Left forelimb (tissue), 1 donor: ENCODE results near the gene SNX9.

Experiments used
- DNase-seq: peaks from one replicate; pipeline ENCODE4 v3.0.0-alpha.2; 2018; ENCODE audit warnings: low spot score

Gene SNX9

DNA sequence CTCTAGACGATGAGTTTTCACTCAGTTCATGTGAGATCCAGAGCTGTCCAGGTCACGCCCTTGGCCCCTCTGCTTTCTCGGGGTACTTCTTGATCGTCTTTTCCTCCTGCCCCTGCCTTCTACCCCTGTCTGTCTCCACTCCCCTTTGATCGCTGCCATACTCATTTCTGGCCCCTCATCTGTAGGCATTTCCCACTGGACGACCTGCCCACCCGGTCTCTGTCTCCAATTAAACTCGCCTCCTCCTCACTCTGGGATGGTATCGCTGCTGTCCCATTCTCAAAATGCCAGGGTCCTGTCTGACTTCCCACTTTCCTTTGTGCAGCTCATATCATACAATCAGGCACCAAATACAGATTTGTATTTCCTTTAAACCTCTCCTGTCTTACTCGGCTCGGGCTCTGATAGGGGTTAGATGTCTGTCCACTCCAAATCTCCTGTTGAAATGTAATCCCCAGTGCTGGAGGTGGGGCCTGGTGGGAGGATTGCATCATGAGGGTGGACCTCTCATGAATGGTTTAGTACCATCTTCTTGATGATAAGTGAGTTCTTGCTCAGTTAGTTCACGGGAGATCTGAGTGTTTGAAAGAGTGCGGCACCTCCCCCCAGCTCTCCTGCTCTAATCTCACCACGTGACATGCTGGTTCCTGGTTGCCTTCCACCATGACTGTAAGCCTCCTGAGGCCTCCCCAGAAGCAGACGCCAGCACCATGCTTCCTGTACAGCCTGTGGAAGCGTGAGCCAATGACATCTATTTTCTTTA is 155.2 kb downstream of the SNX9 start:
- DNase-seq = no peak

DNA sequence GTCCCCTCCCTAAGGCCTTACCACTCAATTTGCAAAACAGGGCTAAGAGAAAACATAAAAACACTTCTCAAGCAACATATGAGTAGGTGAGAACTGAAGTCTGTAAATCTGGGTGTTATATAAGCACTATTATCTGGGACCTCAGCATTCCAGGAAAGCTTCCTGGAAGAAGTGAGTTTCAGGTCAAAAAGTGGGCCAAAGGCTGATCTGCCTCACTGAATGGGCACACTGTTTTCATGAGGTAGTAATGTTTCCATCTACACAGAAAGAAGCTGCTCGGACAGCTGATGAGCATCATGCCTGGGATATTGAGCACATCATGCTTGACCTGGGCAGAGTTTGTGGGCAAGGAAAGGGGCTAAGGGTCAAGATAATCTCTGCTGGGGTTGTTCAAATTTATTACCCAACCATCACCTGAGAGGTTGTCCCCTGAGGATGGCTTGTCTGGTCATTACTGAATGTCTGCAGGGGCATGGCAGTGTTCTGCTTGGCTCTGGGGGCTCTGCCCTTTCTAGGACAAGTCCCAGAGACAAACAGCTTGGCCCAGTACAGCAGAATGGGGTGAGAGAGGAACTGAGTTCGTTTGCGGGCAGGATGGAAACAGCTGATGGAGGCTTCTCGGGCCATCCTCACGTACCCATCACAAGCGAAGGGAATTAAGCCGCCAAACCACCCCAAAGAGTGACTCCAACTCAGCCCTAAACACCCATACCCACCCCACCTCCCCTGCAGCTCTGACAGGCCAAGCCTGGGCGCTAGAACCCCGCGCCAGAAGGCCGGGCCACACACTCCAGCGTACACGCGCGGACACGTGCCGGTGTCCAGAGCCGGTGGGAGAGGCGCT is 157.5 kb downstream of the SNX9 start:
- DNase-seq = no peak

DNA sequence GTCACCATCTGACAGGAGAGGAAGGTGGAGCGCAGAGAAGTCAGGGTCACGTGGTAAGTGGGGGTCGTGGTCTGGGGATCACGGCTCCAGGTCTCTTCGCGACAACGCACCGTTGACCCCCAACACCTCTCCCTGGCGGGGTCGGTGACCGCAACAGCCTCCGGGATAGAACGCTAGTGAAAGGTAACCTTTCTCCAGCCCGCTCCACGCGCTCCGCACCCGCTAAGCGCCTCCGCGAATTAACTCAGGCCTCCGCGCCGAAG is 158.0 kb downstream of the SNX9 start:
- no peak for DNase-seq

DNA sequence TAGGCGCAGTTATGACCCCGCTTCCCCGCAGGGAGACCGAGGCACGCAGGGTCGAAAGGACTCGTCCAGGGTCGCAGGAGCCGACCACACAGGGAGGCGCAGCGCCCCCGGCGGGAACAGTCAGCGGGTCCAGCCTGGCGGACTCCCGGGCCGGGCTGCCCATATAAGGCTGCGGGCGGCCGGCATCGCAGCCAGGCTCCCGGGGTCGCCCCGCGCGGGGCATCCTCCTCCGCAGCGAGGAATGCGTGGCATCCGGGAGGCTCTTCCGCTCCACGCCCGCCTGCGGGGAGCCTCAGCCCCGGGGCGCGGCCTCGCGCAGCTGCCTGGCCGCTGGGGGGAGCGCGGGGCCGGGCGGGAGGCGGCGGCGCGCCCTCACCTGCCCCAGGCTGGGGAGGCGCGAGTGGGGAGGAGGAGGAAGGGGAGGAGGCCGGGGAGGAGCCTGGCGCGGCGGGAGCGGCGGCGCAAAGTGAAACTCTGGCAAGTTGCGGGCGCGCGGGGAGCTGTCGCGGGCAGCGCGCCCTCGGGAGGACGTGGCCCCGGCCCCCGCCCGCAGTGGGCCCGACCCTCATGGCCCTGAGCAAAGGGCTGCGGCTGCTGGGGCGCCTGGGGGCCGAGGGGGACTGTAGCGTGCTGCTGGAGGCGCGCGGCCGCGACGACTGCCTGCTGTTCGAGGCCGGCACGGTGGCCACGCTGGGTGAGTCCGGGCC is 158.5 kb downstream of the SNX9 start, which contains the start of gene SYNJ2:
Gene SYNJ2, plus strand, starts transcription at position 469 of the 707 bp plus-strand sequence. Its CDS starts 99 bp downstream, at position 568.
- no peak for DNase-seq

DNA sequence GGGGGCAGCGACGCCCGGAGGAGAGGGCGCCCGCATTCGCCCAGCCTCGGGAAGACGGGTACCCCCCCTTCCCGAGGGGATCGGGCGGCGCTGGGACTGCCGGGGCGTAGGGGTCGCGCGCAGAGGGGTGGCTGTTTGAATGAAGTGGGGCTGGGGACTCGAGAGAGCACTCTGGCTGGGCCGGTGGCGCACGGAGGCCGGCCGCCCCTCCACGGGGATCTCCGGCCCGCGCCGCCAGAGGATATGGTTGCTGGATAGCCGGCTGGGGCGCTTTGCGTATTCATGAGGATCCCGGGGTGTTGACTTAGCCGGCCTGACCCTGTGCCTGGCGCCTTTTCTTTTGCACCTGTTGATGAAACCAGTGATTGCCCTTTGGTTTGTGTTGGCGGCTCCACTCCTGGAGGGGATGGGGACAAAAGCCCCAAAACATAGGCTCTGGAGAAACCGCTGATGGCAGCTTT is 159.1 kb downstream of the SNX9 start:
- DNase-seq = no peak

DNA sequence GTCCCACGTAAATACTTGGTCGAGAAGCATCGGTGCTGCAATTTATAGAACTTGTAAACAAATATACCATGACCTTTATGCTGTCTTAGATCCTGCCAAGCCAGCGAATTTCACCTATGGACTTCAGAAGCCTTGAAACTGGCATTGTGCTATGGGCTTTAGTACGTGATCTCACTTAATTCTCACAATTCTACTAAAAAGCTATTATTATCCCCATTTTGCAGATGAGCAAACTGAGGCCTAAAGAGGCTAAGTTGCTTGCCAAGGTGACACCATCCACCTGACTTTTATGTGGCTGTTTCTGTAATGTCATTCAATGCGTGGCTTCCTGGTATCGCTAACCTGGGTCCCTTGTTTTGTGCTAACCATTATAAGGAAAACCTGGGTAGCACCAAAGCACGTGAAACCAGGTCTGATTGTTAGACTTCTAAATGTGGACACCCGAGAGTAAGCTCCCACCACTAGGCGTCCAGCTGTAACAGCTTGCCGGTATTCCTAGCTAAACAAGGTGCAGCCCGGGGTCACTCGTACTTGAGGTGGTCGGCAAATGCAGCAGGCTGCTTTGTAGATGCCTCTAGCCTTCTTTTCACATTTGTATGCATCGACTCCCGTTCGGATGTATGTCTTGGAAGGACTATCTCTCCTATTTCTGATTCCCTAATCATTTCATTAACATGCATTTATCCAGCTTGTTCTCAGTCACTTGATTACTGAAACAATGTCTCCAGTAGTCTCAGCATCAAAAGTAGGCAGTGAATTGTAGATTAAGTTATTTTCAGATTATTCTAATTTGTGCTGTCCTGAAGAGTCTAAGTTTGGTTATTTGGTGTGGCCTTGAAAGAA is 159.7 kb downstream of the SNX9 start:
- DNase-seq = no peak

DNA sequence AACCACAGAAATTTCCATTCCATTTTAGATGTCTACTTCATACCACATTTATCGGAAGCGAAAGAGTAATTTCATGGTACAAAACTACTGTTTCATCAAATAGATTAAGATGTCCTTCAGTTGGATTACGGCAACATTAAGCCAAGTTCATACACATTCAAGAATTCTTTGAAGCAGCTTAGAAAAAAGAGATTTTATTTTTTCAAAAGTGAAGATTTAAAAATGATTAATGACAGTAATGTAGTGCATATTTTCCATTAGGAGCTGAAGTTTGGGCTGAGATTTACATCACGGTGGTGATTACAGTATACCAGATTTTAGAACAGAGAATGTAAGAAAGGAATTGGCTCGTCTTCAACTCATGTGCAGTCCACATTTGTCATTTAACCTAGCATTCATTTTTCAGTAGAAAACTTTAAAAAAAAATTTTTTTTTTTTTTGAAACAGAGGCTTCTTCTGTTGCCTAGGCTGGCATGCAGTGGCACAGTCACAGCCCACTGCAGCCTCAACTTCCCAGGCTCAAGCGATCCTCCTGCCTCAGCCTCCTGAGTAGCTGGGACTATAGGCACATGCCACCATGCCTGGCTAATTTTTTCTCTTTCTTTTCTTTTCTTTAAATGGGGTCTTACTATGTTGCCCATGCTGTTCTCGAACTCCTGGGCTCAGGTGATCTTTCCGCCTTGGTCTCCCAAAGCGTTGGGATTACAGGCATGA is 160.5 kb downstream of the SNX9 start:
- DNase-seq = no peak

DNA sequence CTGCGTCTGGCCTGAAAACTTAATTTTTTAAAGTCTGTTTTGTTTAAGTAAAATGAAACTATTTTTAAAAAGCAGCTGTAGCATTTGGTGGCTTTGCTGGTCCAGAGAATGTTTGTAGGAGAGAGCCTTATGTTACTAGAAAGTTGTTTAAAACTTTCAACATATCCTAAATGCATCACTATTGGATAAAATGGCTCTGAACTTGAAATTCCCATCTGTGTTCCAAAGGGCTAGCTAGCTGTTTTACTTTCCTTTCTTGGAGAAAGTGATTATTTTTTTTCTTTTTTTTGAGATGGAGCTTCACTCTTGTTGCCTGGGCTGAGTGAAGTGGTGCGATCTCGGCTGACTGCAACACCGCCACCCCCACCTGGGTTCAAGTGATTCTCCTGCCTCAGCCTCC is 161.1 kb downstream of the SNX9 start:
- DNase-seq = no peak

DNA sequence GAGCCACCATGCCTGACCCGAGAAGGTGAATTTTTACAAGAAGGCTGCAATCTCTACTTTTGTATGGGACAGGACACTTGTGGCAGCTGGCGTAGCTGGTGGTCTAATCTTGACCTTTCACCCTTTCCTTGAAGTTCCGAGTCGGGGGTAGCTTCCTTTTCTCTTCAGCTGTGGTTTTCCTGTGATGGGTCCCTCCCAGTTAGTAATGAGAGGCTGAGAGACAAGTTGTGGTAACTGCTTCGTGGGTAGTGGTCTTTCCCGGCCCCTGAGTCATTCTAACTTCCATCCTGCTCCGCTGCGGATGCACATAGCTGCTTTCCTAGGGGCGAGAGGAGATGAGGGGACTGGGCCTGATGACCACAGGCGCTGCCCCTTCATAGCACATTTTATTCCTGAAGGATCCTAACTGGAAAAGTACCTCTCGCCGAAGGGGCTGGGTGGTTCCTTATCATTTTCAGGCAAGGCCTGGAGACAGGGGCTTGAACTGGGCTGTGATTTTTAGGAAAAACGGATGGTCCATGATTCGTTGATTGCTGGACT is 161.7 kb downstream of the SNX9 start:
- DNase-seq = no peak

DNA sequence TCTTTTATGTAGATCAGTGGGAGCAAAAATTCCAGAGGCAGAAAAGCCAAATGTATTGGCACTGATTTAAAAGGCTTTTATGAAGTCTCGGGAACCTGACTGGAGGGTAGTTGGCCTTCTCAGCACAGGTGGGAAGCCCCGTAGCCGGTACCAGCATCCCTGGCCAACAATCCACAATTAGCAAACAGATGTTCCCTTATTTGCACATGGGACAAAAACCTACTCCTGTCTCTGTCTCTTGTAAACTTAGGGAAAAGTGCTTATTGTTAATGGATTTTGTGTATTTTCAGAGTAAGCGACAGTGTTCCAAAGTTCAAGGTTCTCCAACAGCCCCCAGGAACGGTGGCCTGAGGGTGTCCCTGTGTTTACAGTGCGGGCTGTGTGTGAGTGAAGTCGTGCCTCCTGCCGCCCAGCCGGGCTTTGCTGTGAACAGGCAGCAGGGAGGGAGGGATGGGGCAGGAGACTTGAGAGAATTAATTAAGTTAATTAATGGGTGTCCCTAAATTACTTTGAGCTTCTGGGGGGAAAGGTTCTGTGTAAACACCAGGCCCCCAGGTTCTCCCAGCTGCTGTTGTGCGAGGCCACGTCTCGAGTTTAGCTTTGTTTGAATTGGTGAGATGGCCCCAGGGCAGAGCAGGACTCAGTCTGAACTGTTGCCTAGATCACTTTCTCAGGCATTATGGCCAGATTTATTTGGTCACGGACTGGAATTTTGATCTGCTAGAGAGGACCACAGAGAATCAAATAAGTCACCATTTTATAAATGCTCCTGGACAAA is 162.5 kb downstream of the SNX9 start:
- DNase-seq = no peak

DNA sequence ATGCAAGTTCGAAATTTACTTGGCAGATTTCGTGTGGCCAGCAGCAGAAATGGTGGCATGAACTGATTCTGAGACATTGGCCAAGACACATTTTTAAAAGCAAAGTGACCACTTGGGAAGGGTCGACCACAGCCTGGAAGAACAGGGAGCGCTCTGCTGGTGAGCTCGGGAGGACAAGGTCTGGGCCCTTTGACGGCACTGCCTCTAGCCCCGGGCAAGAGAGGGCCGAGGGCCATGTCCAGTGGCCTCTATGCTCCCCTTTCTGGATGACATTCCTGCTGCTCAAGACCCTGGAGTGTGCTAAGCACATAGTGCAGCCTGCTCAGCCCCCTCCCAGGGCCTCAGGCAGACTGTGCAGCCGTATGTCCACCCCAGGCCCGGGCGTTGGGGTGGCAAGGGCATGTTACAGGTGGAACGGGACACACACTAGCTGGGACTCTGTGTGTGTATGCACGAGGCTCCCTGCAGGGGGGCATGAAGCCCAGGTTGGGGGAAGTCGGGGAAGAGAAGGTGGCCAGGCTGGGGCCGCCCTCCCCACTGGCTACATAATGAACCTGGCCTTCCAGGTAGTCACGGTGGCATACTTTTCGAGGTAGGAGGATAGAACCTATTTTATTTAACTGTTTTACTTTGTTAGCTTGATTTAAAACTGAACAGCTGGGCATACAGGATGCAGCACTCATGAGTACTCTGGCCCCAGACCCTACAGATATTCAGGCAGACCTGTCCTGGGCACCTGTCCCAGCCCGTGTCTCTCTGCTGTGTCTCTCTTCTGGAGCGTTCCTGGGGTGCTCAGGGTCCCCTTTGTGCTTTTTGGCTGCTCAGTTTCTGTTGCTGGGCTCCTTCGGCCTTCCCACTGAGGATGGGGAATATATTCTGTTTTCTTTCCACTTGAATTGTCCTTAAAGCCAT is 165.0 kb downstream of the SNX9 start:
- DNase-seq = no peak

DNA sequence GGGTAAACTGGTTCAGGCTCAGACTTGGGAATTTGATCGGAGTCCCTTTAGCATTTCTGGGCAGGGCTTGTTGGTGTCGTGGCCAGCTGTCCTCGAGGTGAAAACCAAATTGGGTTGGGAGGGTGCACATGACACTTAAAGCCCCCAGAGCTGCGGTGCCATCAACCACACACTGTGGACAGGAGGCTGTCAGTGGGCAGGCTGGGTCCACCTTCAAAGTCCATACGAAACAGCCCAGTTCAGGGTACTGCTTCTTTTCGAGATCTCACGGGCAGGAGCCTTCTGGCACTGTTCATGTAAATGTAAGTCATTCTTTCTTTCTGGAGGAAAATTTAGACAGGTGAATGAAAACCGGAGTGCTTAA is 165.6 kb downstream of the SNX9 start:
- no peak for DNase-seq

DNA sequence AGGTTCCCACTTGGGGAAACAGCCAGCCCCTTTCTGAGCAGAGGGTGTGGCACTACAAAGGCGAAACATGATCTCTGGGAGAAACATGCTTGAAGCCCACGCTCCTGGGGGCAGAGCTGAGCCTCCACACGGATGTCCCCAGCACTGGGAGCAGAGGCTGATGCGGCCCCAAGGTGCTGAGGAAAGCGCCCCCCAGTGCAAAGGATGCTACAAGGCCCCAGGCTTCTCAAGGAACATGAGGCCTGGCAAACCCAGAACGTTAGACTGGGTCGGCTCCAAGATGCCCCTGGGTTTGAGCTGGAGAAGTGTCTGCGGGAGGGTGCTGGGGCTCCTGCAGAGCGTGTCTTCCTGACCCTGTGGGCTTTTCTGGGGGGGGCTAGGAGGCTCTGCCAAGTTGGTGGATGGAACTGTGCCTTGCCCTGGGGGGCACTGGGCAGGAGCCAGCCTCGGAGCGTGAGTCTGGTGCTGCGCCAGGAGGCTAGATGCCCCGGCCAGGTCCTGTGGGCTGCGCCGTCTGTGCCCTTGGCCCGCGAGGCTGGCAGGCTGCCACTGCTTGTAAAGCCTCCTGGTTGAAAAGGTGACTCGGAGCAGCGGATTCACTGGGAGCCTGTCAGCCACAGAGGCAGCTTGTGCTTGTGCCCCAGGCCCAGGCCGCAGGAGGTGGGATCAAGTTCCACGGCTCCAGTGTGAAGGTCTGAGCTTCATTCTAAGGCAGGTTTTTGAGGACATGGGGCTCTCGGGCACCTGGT is 166.7 kb downstream of the SNX9 start:
- no peak for DNase-seq

DNA sequence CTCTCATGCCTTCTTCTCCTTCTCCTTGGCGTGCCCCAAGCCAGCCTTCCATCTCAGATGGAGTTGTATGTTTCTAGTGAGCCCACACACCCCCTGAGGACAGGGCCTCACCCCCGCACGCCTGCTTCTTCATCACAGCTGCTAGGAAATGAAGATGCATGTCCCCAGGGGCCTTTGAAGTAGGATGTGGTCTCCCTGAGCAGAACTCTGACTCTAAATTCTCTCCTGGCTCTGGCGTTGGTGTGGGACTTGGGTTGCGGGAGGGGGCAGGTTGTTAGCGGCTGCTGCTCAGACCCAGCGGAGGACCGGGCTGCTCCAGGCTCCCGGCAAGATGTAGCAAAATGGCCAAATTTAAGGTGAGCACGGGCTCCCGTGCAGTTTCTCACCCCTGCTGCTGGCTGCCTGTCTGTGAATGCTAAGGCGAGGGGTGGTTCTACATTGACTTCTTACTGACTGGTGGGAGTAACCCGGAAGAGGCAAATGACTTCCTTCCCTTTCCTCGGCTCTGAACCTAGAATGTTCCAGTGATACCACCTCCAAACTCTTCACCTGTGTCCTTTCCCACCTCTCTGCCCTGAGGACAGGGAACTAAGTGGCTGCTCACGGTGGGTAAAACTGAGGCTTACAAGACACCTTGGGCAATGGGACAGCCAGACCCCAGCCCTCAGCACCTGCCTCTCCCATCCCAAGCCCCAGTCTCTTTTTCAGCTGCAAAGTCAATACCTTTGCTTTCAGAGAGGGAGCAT is 167.4 kb downstream of the SNX9 start:
- DNase-seq = peak; percentile 47

DNA sequence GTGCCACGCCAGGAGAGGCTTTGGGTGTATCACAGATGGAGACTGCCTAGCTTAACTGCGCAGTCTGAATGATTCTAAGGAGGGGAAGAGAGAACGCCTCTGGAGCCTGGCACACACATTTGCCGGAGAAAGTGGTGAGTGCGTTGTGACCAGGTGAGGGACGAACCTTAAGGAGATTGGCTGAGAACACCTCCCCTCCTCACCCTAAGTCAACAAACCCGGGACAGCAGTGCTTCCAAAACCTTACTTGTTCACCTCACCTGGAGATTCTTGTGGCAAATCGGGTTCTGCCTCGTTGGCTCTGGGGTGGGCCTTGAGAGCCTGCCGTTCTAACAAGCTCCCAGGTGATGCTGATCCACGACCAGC is 168.0 kb downstream of the SNX9 start:
- DNase-seq = no peak

DNA sequence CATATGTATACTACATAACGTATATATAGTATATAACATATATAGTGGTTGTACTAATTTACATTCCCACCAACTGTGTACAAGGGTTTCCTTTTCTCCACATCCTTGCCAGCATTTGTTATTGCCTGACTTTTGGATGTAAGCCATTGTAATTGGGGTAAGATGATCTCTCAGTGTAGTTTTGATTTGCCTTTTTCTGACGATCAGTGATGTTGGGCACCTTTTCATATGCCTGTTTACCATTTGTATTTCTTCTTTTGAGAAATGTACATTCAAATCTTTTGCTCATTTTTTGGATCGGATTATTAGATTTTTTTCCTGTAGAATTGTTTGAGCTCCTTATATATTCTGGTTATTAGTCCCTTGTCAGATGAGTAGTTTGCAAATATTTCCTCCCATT is 170.0 kb downstream of the SNX9 start:
- DNase-seq = no peak

DNA sequence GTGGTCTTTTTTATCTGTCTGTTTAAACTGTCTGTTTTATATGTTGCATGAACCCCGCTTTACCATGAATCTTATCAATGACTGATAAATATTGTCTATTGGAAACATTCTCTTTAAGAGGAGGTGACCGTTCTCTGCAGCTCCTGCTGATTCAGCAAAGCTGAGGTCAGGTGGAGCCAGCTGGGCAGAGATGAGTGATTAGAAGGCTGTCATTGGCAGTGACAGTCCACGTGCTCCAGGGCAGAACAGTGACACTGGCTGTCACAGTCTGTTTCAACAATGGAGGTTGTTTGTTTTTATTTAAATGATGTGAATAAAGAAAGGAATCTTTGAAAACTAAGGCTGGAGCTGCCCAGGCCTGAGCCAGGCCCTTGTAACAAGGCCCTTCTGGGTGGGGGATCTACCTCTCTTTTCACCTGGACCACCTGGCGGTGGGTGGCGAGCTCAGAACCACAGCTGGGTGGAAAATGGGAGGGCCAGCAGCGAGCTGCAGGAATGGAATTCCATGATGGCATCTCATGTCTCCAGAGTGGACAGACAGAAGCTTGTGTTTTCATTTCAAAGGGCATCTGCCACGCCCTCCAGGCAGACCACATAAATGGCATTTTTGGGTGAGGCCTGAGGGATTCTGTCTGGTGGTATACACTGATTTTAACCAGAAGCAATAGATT is 171.2 kb downstream of the SNX9 start:
- DNase-seq = peak; percentile 41
